ENCODE data around the gene NPC2. TPM values are rescaled to one million over a fixed set of nuclear protein-coding genes. Genes with fewer than 3 reads are reported as not detected.

The NPC2 gene
- total RNA-seq (ENCODE audit: unreplicated experiment) = 246 TPM
- long read RNA-seq, transcript NPC2-207 (5 exons, 1,035 nt) = major isoform, 243 of 258 reads
- long read RNA-seq, partial matches to known transcripts = 3 of 258 reads
- long read RNA-seq, other reads (novel, unspliced or antisense) = 7 of 258 reads

GRCh38 chr14:74492776-74493342, at the start of gene NPC2:
Gene NPC2 (minus strand): TSS chr14:74493305. CDS start chr14:74493274, 31 bp downstream.
- Mint-ChIP-seq H3K9me3 (ENCODE audit: unreplicated experiment) (no peaks in the 10 kb centered on the region), H3K36me3 (ENCODE audit: low read depth, unreplicated experiment) (no peaks in the 10 kb centered on the region), H3K27me3 (ENCODE audit: unreplicated experiment) (peaks cover 2% of the 10 kb centered on the region), H3K4me1 (ENCODE audit: unreplicated experiment) (peaks cover 11% of the 10 kb centered on the region), H3K4me3 (ENCODE audit: unreplicated experiment) (no peak within 1 kb of the TSS), H3K27ac (ENCODE audit: unreplicated experiment) (peak within 1 kb of the TSS; percentile 87)
- DNase-seq (ENCODE audit: low spot score) = no peak
- TF ChIP-seq, protein P1, sequence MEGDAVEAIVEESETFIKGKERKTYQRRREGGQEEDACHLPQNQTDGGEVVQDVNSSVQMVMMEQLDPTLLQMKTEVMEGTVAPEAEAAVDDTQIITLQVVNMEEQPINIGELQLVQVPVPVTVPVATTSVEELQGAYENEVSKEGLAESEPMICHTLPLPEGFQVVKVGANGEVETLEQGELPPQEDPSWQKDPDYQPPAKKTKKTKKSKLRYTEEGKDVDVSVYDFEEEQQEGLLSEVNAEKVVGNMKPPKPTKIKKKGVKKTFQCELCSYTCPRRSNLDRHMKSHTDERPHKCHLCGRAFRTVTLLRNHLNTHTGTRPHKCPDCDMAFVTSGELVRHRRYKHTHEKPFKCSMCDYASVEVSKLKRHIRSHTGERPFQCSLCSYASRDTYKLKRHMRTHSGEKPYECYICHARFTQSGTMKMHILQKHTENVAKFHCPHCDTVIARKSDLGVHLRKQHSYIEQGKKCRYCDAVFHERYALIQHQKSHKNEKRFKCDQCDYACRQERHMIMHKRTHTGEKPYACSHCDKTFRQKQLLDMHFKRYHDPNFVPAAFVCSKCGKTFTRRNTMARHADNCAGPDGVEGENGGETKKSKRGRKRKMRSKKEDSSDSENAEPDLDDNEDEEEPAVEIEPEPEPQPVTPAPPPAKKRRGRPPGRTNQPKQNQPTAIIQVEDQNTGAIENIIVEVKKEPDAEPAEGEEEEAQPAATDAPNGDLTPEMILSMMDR (IDR thresholded peaks at IDR 0.05; ENCODE audit: unreplicated experiment) = no peak

DNA sequence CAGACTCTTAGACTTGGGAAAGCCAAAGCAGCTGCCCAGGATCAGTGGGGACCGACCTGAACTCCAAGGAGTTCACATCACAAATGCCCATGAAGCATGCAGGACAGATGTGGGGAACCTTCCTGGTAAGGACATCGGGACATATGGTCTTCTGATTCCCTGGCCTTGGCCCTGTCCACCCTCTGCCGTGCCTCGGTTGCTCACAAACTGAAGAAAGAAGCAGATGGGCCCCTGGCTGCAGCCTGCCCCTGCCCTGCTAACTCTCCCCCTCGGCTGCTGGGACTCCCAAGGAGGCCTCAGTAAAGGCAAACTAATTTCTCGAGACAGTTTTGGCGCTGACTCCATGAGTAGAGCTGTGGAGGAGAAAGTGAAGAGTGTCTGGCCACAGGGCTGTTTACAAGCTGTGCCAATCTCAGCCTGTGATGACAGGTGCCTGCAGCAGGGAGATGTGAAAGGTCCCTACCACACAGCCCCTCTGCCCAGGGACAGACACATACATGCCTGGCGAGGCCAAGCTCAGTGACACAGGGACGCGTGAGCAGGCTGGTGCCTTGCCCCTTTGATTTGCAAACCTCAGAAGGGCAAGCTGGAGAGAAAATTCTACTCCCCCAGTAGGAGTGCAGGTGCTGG, 49.1 kb upstream of the NPC2 start:
- Mint-ChIP-seq H3K27ac (ENCODE audit: unreplicated experiment) (no peak overlapping the region), H3K9me3 (ENCODE audit: unreplicated experiment) (no peaks in the 10 kb centered on the region), H3K36me3 (ENCODE audit: low read depth, unreplicated experiment) (peaks cover 3% of the 10 kb centered on the region), H3K27me3 (ENCODE audit: unreplicated experiment) (peaks cover 3% of the 10 kb centered on the region), H3K4me1 (ENCODE audit: unreplicated experiment) (peaks cover 9% of the 10 kb centered on the region), H3K4me3 (ENCODE audit: unreplicated experiment) (no peak overlapping the region)
- TF ChIP-seq, protein P1 (IDR thresholded peaks at IDR 0.05; ENCODE audit: unreplicated experiment) = no peak
- DNase-seq (ENCODE audit: low spot score) = no peak

DNA sequence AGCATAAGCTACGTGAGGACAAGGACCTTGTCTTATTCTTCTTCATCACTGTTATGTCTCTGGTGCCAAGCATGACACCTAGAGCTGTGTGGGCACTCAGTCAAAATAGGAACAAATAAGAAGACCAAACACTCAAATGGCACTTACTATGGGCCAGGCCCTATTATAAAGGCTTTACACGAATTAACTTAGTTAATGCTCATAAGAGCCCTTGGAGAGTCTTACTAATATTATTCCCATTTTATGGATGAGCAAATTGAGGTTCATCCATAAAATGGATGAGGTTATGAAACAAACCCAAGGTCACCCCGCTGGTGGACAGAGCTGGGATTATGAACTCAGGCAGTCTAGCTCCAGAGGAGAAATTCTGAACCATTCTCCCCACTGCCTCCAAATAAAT, 48.1 kb upstream of the NPC2 start:
- DNase-seq (ENCODE audit: low spot score) = no peak
- no peaks in the 10 kb centered on the region for H3K9me3 Mint-ChIP-seq (ENCODE audit: unreplicated experiment)

DNA sequence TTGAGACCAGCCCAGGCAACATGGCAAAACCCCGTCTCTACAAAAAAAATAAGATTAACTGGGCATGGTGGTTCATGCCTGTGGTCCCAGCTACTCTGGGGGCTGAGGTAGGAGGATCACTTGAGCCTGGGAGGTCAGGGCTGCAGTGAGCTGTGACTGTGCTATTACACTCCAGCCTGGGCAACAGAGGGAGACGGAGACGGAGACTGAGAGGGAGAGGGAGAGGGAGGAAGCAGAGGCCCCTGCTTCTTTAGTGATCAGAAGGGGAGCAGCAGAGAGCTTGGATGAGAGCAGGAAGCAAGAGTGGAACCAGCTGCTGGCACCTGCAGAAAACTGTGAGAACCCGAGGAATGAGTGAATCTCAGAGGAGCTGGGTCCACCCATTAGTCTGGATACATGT, 46.4 kb upstream of the NPC2 start:
- Mint-ChIP-seq H3K36me3 (ENCODE audit: low read depth, unreplicated experiment) (peaks cover 3% of the 10 kb centered on the region), H3K9me3 (ENCODE audit: unreplicated experiment) (no peaks in the 10 kb centered on the region), H3K27ac (ENCODE audit: unreplicated experiment) (no peak overlapping the region), H3K4me3 (ENCODE audit: unreplicated experiment) (no peak overlapping the region), H3K27me3 (ENCODE audit: unreplicated experiment) (no peaks in the 10 kb centered on the region), H3K4me1 (ENCODE audit: unreplicated experiment) (peaks cover 9% of the 10 kb centered on the region)
- no peak for DNase-seq (ENCODE audit: low spot score)
- TF ChIP-seq, protein P1 (IDR thresholded peaks at IDR 0.05; ENCODE audit: unreplicated experiment) = no peak

More for the DNA sequence above, 48.1 kb upstream of the NPC2 start:
- Mint-ChIP-seq H3K36me3 (ENCODE audit: low read depth, unreplicated experiment) (peaks cover 3% of the 10 kb centered on the region), H3K4me3 (ENCODE audit: unreplicated experiment) (no peak overlapping the region), H3K27ac (ENCODE audit: unreplicated experiment) (no peak overlapping the region), H3K27me3 (ENCODE audit: unreplicated experiment) (peaks cover 3% of the 10 kb centered on the region), H3K4me1 (ENCODE audit: unreplicated experiment) (peaks cover 9% of the 10 kb centered on the region)
- TF ChIP-seq, protein P1 (IDR thresholded peaks at IDR 0.05; ENCODE audit: unreplicated experiment) = no peak

Measured in endothelial cell (in vitro differentiated cells).